H1 (cell line): ENCODE data around the gene CREB3. TPM values are rescaled to one million over a fixed set of nuclear protein-coding genes. Genes with fewer than 3 reads are reported as not detected.

Experiments used
- ATF2 ChIP-seq: IDR thresholded peaks from 2 replicates; pipeline ENCODE4 v1.6.1; 2012; ENCODE audit warnings: low read length, inconsistent platforms
- BRCA1 ChIP-seq: IDR thresholded peaks from 2 replicates; pipeline ENCODE4 v1.6.1; 2012; ENCODE audit warnings: low read depth, low read length, improper control_type of control experiment
- CBX5 ChIP-seq: fragments of 300-800, 300-1000 bp; sonication (generic); IDR thresholded peaks from 2 replicates; pipeline ENCODE4 v1.7.1; 2016; ENCODE audit warnings: antibody characterized with exemption, low read length, low read depth
- CREB1 ChIP-seq: IDR thresholded peaks from 2 replicates; pipeline ENCODE4 v1.6.1; 2012; ENCODE audit warnings: inconsistent platforms
- EP300 ChIP-seq, 2 experiments: IDR thresholded peaks; 1 replicate in 1 of 2; 2 replicates in 1 of 2; pipeline ENCODE4 v1.6.1; 2011 to 2012; ENCODE audit warnings: low read depth in 2 of 2, low read length in 2 of 2, mild to moderate bottlenecking in 2 of 2, borderline replicate concordance in 1 of 2, inconsistent platforms in 1 of 2, moderate library complexity in 1 of 2
- GTF2F1 ChIP-seq: IDR thresholded peaks from 2 replicates; pipeline ENCODE4 v1.6.1; 2012; ENCODE audit warnings: low read depth, low read length, improper control_type of control experiment, borderline replicate concordance
- HDAC2 ChIP-seq, 2 experiments: fragments of 300-600 bp in 1 of 2; sonication (generic) in 1 of 2; IDR thresholded peaks; 2 replicates each; pipeline ENCODE4 v1.6.1; 2011 to 2012; ENCODE audit warnings: low read depth in 2 of 2, low read length in 2 of 2, mild to moderate bottlenecking in 2 of 2, moderate library complexity in 2 of 2, borderline replicate concordance in 1 of 2, inconsistent platforms in 1 of 2
- KDM4A ChIP-seq: IDR thresholded peaks from one replicate; pipeline ENCODE4 v1.7.1; 2012; ENCODE audit warnings: low read depth, mild to moderate bottlenecking, moderate library complexity, low read length, inconsistent platforms; ENCODE audit not compliant: severe bottlenecking
- NRF1 ChIP-seq: IDR thresholded peaks from 2 replicates; pipeline ENCODE4 v1.6.1; 2011; ENCODE audit warnings: mild to moderate bottlenecking, low read depth, low read length, improper control_type of control experiment
- POLR2A ChIP-seq, 2 experiments: IDR thresholded peaks; 1 replicate in 1 of 2; 2 replicates in 1 of 2; pipeline ENCODE4 v1.6.1; 2011; ENCODE audit warnings: low read depth in 2 of 2, low read length in 2 of 2, mild to moderate bottlenecking in 2 of 2; ENCODE audit errors: control extremely low read depth in 1 of 2
- POLR2AphosphoS5 ChIP-seq: IDR thresholded peaks from 2 replicates; pipeline ENCODE4 v1.6.1; 2011; ENCODE audit warnings: low read depth, low read length
- RBBP5 ChIP-seq: IDR thresholded peaks from 2 replicates; pipeline ENCODE4 v1.7.1; 2012; ENCODE audit warnings: low read depth, mild to moderate bottlenecking, inconsistent platforms, low read length, moderate library complexity, borderline replicate concordance
- SAP30 ChIP-seq: fragments of 300-600 bp; sonication (generic); IDR thresholded peaks from 2 replicates; pipeline ENCODE4 v1.7.1; 2012; ENCODE audit warnings: low read length, moderate library complexity, mild to moderate bottlenecking, inconsistent platforms; ENCODE audit not compliant: insufficient read depth, insufficient replicate concordance
- SP1 ChIP-seq: IDR thresholded peaks from 2 replicates; pipeline ENCODE4 v1.6.1; 2011; ENCODE audit warnings: low read depth, low read length
- SP2 ChIP-seq: IDR thresholded peaks from 2 replicates; pipeline ENCODE4 v1.6.1; 2012; ENCODE audit warnings: mild to moderate bottlenecking, low read length, inconsistent platforms
- SRF ChIP-seq: IDR thresholded peaks from 2 replicates; pipeline ENCODE4 v1.6.1; 2011; ENCODE audit warnings: mild to moderate bottlenecking, low read depth, low read length, moderate library complexity
- ZNF274 ChIP-seq: IDR thresholded peaks from 2 replicates; pipeline ENCODE4 v1.7.0; 2012; ENCODE audit warnings: low read length, borderline replicate concordance; ENCODE audit errors: extremely low read depth
- polyA plus RNA-seq, 7 experiments: library from polyadenylated mRNA; depleted of rRNA in 3 of 7; stranded (reverse) in 5 of 7; unstranded in 2 of 7; fragments of >200 nt in 5 of 7; fragments of 200-250 nt in 2 of 7; gene quantifications; 1 replicate in 5 of 7; 2 replicates in 1 of 7; 4 replicates in 1 of 7; pipeline versions ENCODE4 v1.2.1 to v1.2.3, GENCODE V29; 2011 to 2013; ENCODE audit warnings: missing spikeins in 2 of 7, mixed read lengths in 2 of 7
- total RNA-seq: library from RNA; stranded (reverse); fragmentation: NEBNext Ultra II Directional; extraction: Animal tissue kit (Norgen Biotek cat#: 25700); gene quantifications from 2 replicates; pipeline ENCODE4 v1.2.1, GENCODE V29; 2021

Gene CREB3
- total and polyA plus RNA-seq, 2 of the 8 experiments (the other 6 are each of a cell fraction or from before 2014, with no cell fraction given), result 24.4 to 25.7 TPM

DNA sequence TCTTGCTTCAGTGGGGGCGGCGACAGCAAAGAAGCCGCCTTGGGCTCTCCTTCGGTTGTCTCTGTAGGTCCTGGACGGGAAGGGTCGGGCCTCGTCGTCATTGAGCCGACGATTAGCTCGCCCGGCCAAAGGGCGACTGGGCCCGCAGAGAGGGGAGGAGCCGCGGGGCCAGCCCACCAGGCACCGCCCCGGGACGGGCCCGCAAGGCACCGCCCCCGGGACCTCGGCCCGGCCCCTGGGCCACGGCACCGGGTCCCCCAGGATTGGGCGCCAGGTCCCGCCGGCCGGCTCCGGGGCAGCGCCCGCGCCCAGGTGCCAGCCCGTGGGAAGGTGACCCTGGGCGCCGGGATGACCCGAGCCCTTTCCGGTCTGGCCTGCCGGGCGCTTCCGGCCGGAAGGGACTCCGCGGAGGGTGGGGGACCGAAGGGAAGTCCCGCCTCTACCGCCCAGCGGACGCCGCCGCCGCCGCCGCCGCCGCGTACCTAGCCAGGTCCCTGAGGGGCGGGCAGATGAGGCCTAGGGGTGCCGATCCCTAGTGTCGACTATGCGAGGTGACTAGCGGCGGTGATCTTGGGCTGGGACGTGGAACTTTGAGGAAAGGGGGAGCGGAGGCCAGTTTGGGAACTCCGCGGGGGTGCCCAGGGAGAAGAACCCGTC lies 16.5 kb downstream of the CREB3 start, which contains the start of the genes GBA2 and RGP1 (continued):
- TF ChIP-seq SAP30, result no peak
- TF ChIP-seq BRCA1, result no peak
- TF ChIP-seq ATF2, result no peak
- 0 out of 3 replicates have a peak, but pooled peaks of 1 of the 2 experiments have one; percentile 70 for TF ChIP-seq EP300 (IDR thresholded peaks at IDR 0.05; ENCODE audit: borderline replicate concordance in 1 of 2, low read depth in 2 of 2, low read length in 2 of 2)
- TF ChIP-seq RBBP5, result peak; percentile 82; the same call in 1 of the 2 replicates
- TF ChIP-seq NRF1, result no peak
- no peak; the same call in 1 of the 2 replicates for TF ChIP-seq POLR2AphosphoS5
- TF ChIP-seq HDAC2 (IDR thresholded peaks at IDR 0.05; ENCODE audit: borderline replicate concordance in 1 of 2, low read depth in 2 of 2, low read length in 2 of 2), result no peak
- peak; percentile 39 to 72 for TF ChIP-seq POLR2A (IDR thresholded peaks at IDR 0.05; ENCODE audit: control extremely low read depth in 1 of 2, low read depth in 2 of 2, low read length in 2 of 2)
- no peak for TF ChIP-seq ZNF274
- TF ChIP-seq SP2, result no peak
- no peak for TF ChIP-seq SP1
- TF ChIP-seq GTF2F1, result no peak
- TF ChIP-seq SRF, result no peak
- peak; percentile 72; the same call in 1 of the 2 replicates for TF ChIP-seq CREB1
- TF ChIP-seq CBX5, result no peak
- TF ChIP-seq KDM4A, result peak; percentile 64
